GM18873 (cell line): ENCODE results near the gene HIVEP3.

Source experiments
- ATAC-seq: cut with Tn5 transposase; IDR thresholded peaks from one replicate; pipeline ENCODE4 v1.9.1; 2021; ENCODE audit warnings: mild to moderate bottlenecking, moderate library complexity, moderate number of reproducible peaks; ENCODE audit not compliant: unreplicated experiment, low FRiP score

HIVEP3 gene

DNA sequence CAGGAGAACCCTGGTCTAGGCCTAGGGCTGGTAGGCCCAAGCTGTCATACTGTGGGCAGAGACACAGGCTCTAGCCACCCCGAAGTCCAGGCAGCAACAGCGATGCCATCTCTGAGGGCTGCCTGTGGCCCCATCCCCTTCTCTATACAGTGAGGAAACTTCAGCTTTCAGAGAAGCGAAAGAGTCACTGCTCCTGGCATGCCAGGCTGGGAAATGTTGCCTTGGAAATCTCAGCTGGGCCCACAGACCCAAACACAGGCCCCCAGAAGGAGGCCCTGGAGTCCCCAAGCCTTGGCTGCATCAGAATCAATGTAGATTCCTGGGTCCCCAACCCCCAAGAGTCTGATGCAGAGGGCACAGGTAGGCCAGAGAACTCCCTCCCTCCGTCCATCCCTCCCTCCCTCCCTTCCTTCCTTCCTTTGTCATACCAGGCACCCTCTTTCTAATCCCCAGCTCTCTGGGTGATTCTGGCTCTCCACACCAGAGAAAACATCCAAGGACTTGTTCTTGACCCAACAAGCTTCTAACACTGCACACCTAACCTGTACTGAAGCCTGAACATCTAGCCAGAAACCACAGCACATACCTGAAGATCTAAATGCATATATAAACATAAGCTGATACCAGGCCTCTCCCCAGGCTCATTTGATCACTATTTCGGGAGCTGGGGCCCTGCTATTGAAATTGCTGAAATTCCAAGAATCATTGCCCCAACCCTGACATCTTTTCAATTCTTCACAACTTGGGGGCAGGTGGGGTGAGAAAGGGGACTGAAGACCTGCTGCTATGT lies 291.0 kb downstream of the HIVEP3 start:
- ATAC-seq = no peak

DNA sequence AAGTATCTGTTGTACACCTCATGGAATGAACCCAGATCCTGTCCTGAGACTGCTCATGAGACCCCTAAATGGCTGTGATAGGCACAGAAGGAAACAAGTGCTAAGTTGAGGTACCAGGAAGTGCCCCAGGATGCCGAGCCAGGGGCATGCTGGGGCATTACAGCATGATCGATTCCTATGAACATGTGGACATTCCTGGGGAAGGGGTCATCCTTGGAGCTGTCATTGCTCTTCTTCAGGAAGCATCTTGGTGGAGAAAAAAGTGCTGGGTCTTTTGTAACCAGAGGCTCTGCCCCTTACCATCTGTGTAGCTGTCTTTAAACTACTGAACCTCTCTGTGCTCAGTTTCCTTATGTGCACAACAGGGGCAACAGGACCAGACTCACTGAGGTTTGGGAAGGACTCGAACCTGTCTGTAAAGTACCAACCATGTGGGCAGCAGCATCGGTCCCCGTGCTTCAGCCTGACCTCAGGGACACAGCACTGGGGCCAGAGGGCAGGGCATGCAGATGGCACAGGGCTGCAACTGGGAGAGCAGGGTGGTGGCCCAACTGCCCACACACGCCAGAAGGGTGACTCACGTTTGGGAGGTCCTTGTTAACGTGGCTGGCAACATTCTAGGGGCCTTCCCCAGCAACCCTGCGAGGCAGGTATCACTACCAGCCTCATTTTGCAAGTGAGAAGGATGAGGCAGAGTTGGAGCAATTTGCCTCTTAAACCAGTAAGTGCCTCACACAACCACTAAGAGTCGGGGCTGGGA lies 291.9 kb downstream of the HIVEP3 start:
- ATAC-seq = no peak

DNA sequence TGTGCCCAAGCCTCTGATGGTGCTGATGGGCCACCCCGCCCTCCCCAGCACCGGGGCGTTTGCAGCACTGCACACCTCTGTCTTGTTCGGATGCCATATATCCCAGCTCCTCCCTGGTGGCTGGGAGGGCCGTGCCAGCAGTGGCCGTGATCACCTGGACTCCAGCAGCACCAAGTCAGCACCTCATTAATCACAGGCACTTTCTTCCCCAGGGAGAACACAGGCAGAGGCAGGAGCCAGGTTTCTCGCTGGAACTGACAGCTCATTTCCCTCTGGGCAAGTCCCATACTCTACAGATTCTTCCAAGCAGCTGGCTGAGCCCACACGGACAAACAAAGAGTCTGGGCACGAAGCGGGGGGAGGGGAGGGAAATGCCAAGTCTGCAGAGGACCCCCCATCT lies 292.6 kb downstream of the HIVEP3 start:
- ATAC-seq = no peak

DNA sequence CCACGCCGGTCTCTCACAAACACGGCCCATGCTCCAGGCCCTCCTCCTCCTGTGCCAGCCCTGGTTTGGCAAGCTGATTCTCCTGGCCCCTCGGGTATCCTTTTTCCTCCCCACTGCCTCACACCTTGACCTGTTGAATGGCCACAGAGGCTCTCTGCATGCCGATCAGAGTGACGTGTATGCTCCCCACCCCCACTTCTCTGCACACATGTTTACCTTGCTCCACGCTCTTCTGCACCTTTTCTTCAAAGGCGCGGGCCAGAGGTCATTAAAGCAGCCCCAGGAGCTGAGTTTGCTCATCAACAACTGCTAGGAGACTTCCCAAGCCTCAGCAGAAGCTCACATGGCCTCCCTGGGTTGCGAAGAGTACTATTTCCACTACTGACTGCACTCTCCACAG lies 295.0 kb downstream of the HIVEP3 start:
- peak; percentile 5 for ATAC-seq

DNA sequence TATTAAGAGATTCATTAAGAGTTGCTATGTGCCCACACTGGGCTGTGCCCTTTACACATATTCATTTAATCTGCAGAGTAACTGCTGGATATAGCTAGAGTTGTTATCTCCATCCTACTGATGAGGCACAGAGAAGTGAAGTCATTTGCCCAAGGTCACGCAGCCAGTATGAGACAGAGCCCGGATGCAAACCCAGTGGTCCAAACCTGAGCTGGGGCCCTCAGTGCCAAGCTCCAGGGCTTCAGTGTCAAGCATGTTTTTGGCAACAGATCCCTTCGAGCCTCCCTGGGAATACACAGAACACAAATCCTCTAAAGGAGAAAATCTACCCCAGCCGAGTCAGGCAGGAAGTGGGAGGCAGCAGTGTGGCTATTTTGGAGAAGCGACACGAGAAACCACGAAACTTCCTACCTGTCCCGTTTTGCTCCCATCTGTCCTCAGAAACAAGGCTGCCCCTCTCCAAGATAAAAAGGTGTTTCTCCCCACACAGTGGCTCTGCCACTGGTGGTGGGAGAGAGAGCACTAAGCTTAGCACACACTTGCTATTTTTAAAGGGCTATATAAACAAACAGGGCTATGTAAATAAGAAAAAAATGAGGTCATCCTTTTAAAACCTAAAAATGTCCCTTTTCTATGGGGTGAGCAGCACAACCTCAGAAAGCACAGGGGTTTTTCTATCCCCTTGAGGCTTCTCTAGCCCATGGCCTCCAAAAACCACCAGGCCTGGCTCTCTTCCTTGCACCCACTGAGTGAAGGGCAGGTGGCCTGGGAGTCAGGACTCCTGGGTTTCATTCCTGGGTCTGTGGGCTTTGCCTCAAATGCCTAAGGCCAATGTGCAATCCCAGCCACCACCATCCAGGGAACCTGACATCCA lies 295.6 kb downstream of the HIVEP3 start:
- peak; percentile 67 for ATAC-seq

DNA sequence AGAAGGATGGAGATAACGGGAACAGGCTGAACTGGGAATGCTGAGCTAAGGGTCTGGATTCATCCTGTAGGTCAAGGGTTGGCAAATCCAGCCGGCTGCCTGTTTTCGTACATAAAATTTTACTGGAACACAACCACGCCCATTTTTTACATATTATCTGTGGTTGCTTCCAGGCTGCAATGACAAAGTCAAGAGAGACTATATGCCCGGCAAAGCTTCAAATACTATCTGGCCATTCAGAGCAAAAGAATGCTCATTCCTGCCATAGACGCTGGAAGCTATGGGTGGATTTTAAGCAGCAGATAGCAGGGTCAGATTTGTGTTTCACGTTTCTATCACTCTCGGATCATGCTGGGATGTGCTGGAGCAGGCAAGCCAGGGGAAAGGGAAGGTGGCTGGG lies 296.3 kb downstream of the HIVEP3 start:
- no peak for ATAC-seq

DNA sequence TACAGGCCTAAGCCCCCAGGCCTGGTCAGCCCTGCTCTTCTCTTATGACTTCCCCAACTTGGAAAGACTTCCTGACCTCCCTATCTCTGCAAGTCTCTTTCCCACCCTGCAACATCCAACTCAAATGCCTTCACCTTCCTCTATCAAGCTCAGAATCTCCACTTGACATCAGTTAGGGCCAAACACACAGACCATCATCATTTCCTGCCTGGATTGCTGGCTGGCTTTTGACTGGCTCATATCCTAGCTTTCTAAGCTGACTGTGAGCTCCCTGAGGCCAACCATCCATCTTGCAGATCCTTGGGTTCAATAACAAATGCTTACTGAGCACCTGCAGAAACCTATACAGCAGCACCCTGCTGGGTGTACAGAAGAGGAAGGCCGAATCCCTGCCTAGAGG lies 296.9 kb downstream of the HIVEP3 start:
- no peak for ATAC-seq

DNA sequence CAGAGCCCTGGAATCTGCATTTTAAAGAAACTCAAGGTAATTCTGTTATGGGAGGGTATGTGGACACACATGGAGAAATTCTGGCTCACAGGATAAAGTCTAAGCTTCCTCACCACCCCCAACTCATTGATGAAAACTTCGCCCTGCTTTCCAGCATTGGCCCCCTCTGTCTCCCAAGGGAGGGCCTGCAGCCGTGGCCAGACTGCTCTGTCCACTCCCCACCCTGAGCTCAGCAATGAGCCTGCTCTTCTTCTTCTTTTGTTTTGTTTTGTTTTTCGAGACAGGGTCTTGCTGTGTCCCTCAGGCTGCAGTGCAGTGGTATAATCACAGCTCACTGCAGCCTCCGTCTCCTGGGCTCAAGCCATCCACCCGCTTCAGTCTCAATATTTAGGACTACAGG lies 297.5 kb downstream of the HIVEP3 start:
- no peak for ATAC-seq

DNA sequence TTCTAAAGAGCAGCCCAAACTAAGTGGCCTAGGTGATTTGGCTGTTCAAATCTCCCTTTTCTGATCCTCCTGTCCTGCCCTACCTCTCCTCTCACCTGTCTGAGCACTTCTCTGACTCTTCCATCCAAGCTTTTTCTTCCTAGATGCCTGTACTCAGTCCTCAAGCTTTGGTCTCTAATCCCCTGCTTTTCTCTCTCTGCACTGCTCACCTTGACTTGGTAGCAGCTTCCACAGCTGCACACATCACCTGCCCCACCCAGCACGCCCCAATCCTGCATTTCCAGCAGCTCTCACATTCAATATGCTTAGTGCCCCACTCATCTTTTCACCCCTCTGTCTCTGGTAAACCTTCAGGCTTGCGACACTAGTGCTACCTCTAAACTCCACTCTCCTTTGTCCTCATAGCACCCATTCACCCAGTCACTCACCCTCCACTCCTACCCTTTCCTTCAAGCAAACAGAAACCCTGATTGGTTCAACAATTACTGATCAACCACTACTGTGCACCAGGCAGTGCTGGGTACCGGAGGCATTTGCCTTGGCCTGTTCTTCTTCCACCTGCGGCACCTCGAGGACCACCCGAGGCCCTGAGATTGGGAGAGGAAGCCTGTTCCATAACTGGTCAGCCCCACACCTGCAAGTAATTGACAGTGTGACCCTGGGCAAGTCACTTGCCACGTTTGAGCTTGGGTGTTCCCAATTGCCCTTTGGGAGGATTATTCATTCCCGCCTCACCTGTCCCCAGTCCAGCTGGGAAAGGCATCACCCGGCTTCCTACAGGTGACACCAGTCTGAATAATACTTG lies 298.2 kb downstream of the HIVEP3 start:
- ATAC-seq = no peak

DNA sequence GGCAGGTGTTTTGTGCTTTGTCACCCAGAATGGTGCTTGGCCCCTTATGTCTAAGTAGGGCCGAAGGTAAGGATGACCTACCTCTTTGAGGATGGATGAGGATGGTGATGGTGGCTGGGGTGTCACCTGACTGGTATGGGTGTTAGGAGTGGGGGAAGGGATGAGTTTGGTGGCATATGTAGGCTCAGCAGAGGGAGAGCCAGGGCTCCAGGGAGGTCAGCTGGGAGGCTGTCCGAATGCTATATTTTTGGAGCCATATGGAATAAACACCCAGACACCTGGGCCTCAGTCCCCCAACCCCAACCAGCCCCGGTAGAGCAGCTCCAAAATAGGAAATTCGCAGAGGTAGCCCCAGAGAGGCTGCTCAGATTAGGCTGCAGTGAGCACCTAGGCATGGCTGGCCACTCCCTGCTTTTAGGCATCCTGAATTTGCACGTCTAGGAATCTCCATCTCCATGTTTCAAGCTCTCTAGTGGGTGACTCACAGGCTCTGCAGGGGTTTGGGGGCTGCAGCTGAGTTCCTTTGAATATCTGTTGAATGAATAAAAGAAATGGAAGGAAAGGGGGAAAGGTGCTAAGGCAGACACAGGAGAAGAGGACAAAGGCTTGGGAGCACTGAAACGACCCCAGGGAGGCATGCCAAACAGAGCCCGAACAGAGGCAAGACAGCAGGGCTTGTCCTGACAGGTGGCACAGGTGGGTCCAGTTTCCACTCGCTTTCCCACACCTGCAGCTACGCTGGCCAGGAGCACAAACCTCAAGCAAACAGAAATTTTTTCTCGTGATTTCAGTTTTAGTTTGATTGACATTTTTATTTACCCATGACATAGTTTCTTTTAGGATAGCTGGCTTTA lies 299.0 kb downstream of the HIVEP3 start:
- no peak for ATAC-seq

DNA sequence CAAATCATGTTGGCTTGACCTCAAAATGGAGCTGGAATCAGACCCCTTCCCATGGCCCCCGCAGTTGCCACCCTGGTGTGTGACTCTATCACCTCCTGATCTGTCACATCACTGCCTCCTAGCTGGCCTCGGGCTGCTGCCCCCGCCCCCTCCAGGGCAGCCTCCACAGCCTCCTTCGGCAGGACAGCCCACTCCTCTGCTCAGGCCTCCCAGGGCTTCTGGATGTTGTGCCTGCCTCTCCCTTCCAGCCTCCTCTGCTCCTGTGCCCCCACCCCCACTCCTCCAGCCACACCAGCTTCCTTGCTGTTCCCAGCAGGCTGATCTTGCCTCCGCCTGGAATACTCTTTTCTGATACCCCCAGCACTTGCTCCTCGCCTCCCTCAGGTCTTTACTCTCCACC lies 299.9 kb downstream of the HIVEP3 start:
- no peak for ATAC-seq

DNA sequence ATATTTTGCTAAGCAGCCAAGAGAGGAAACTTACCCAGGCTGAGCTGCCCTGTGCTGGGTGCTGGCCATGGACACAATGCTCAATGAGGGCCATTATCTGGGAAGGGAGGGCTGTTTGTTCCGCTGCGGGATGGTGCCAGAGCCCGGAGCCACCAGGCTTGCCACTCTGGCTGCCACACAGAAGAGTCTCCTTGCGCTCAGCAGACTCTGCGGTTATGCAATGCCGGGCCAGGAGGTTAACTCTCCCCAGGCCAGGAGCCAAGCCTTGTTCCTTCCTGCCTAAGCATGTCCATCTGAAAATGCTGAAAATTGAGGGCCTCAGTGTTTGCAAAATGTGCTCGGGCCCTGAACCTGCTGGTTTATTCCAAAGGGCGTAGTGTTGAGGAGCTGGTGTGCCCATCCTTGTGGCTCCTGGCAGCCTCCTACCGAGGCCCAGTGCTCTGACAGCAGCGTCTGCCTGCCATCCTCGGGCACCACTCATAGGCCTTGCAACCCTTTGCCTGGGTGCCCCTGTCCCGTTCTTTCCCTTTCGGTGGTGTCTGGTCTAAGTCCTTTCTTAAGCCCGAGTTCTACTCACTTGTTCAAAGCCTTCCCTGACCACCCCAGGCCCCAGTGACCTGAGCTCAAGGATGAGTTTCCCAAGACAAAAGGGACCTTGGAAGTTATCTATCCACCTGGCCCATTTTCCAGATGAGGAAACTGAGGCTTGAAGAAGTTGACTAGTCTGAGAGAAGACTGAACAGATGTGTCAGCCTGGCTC lies 300.5 kb downstream of the HIVEP3 start:
- no peak for ATAC-seq

DNA sequence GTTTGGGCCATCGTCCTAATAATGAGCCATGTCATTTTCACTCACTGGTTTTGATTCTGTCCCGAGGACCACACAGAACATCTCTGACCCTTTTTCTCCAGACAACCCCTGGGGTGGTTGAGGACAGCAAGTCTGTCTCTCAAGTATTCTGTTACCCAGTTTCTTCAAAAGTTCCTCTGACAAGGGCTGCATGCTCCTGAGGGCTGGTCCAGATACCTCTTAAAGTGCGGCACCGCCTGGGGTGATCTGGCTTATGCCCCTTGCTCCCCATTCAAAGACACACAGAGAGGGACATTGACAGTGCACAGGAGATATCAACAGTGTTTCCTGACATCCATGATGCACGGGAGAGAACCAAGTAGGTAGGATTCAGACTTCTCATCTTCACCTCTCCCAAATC lies 301.4 kb downstream of the HIVEP3 start:
- ATAC-seq = no peak

DNA sequence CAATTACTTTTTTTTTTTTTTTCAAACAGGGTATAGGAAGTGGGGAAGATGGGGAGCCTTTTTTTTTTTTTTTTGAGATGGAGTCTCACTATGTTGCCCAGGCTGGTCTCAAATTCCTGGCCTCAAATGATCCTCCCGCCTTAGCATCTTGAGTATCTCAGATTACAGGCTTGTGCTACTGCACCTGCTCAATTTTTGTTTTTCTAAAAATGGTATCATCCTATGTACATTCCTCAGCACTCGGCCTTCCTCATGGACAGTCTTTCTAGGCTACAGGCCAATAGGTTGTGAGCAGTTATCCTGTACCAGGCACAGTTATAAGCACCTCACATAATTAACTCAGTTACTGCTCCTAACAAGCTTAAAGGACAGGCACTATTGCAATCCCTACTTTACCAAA lies 302.2 kb downstream of the HIVEP3 start:
- ATAC-seq = no peak

DNA sequence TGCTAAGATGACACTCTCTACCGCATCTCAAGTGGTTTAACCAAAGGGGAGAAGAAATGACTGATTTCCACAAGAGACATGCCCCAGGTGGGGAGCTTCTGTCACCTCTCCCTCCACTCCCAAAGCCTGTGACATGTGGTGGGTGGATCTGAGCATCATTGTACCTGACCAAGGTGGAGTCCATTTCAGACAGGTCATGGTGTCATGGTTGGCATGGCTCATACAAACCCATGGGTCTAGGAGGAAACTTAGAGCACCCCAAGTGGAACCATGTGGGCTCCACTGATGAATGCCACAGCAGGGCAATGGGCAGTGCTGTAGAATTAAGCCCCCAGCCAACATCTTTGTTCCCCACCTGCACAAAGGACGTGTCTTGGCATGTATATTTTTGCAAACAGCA lies 302.7 kb downstream of the HIVEP3 start:
- no peak for ATAC-seq

DNA sequence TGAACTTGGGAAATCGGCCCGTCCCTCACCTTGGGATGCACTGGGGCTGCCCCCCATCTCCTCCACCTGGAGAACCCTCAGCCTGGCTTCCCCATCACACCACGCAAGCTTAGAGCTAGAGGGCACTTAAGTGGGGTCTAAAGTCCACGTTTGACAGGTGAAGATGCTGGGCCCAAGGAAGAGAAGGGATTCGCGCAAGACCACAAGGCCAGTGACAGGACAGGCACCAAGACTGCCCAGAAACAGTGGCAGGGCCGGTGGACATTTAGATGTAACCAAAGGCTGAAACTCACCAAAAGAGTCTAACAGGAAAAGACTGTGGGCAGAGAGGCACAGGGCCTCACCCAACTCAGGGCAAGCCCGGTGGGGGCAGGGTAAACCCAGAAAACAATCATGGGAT lies 303.4 kb downstream of the HIVEP3 start:
- no peak for ATAC-seq

DNA sequence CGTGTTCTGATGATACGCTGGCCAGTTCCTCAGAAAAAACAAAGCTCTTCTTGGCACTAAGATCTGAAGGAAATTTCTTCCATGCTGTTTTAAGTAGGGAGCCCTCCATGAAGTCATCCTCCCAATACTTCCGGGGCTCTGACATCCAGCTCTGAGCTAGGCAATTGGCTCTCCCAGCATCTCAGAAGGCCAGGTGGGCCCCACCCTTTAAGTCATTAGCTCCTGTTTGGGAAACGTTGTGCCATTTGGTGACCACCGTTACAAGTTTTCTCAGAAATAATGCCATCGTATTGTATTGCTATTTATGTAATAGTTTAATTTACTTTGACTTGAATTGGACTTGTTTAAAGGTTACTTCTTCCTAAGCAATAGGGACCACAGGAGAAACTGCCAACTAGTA lies 303.9 kb downstream of the HIVEP3 start:
- no peak for ATAC-seq

DNA sequence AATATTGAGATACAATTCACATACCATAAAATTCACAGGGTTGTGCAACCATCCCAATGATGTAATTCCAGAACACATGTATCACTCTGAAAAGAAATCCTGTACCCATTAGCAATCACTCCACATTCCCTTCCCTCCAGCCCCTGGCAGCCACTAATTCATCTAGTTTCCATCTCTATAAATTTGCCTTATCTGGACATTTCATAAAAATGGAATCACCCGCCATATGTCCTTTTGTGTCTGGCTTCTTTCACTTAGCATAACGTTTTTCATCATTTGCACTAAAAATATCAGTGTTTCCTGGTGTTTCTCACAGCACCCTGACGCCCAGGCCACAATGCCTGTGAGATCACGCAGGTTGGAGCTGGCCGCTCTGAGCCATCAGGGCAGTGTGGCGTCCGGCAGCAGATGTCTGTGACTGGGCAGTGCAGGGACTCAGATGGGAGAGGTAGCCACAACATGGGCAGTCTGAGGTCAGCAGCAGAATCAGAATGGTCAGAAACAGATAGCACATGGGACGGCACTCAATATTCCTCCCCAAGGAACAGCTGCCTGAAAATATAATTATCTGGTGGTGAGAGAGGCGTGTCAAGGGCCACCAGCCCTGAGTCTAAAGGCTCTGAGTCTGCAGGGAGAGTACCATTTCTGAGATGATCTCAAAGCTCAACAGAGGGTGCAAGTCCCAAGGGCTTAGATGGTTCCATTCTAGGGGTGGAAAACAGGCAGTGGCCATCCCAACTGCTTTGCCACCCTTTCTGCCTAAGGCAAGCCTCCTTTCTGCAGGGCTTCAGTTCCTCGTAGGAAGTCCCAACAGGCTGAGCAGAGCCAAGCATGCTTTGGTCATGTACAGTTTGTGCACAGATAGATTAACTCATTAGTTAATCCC lies 304.8 kb downstream of the HIVEP3 start:
- no peak for ATAC-seq
